Neutrophil (primary cell): ENCODE results near the gene MC2R.

Experiments
- H3K27ac ChIP-seq: fragments of 200-600 bp; sonication (generic); 2 replicates; pipeline ENCODE4 v1.5.1; 2016; ENCODE audit warnings: mild to moderate bottlenecking, moderate library complexity
- H3K27me3 ChIP-seq: fragments of 200-600 bp; sonication (generic); 2 replicates; pipeline ENCODE4 v1.6.0; 2016; ENCODE audit warnings: mild to moderate bottlenecking
- H3K36me3 ChIP-seq: fragments of 200-600 bp; sonication (generic); 2 replicates; pipeline ENCODE4 v1.5.1; 2017
- H3K4me1 ChIP-seq, 2 experiments: fragments of 200-600 bp in 1 of 2; sonication (generic) in 1 of 2; 1 replicate in 1 of 2; 2 replicates in 1 of 2; pipeline versions ENCODE4 v1.5.1 to v1.6.1; 2013 to 2016; ENCODE audit warnings: low read depth in 1 of 2, low read length in 1 of 2, mild to moderate bottlenecking in 1 of 2, moderate library complexity in 1 of 2; ENCODE audit not compliant: control insufficient read depth in 1 of 2, insufficient read depth in 1 of 2
- H3K4me3 ChIP-seq, 2 experiments: fragments of 200-600 bp in 1 of 2; sonication (generic) in 1 of 2; 1 replicate in 1 of 2; 2 replicates in 1 of 2; pipeline ENCODE4 v1.5.1; 2013 to 2016; ENCODE audit warnings: low read depth in 1 of 2, low read length in 1 of 2, mild to moderate bottlenecking in 1 of 2, moderate library complexity in 1 of 2
- H3K9me3 ChIP-seq: fragments of 200-600 bp; sonication (generic); 2 replicates; pipeline ENCODE4 v1.5.1; 2016
- CTCF ChIP-seq: fragments of 200-600 bp; sonication (generic); IDR thresholded peaks from 2 replicates; pipeline ENCODE4 v1.5.1; 2016; ENCODE audit warnings: antibody characterized with exemption

MC2R gene

DNA sequence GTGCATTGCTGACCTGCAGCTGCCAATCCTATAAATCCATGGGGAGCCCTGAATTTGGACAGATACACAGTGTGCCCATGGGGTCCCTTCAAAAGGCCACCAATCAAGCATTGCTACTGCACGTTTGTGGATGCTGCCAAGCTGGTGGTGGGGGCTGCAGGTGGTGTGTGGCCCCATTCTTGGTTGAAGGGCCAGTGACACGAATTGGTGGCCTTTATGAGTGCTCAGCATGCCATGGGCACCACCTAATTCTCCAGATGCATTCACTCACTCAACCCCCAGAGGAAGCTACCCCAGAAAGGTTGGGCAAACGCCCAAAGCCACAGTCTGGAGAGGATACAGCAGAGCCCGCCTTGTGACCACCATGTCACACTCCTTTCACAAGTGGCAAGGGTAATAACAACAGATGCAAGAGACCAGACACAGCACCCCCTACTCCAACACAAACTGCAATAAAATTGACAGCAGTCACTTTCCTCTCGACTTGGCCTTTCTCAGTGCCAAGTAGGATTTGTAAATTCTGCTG lies 27.1 kb downstream of the MC2R start:
- no peaks in the 10 kb centered on the region for H3K9me3 ChIP-seq
- no peak for TF ChIP-seq CTCF

GRCh38 chr18:13885009-13885408 lies 30.3 kb downstream of the MC2R start:
- H3K27ac ChIP-seq = no peak overlapping the region
- TF ChIP-seq CTCF = no peak
- H3K27me3 ChIP-seq = no peaks in the 10 kb centered on the region
- H3K4me3 ChIP-seq = no peak overlapping the region
- no peaks in the 10 kb centered on the region for H3K36me3 ChIP-seq
- H3K9me3 ChIP-seq = no peaks in the 10 kb centered on the region
- no peaks in the 10 kb centered on the region for H3K4me1 ChIP-seq

More for the DNA sequence above, 27.1 kb downstream of the MC2R start:
- Histone ChIP-seq H3K4me3 (no peak overlapping the region), H3K27me3 (no peaks in the 10 kb centered on the region), H3K36me3 (no peaks in the 10 kb centered on the region), H3K4me1 (no peaks in the 10 kb centered on the region), H3K27ac (no peak overlapping the region)

GRCh38 chr18:13879937-13880336 lies 35.4 kb downstream of the MC2R start:
- no peak for TF ChIP-seq CTCF
- Histone ChIP-seq H3K27ac (no peak overlapping the region), H3K4me3 (no peak overlapping the region), H3K4me1 (no peaks in the 10 kb centered on the region), H3K27me3 (no peaks in the 10 kb centered on the region), H3K9me3 (no peaks in the 10 kb centered on the region), H3K36me3 (no peaks in the 10 kb centered on the region)

DNA sequence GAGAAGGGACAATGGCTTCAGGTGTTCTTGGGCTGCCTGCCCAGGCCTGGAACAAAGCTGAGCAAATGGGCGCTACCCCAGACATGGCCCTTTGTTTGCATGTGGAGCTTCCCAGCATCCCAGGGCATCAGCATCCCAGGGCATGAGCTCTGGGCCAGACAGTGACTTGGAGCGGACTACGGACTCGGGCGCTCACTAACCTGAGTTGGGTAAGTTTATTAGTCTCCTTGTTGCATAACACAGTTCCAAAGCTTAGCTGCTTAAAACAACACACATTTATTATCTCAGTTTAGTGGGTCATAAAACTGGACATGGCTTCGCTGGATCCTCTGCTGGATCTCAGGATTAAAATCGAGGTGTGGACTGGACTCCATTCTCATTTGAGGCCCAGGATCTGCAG lies 35.8 kb downstream of the MC2R start:
- Histone ChIP-seq H3K4me3 (no peak overlapping the region), H3K36me3 (no peaks in the 10 kb centered on the region), H3K27ac (no peak overlapping the region), H3K4me1 (no peaks in the 10 kb centered on the region), H3K27me3 (no peaks in the 10 kb centered on the region), H3K9me3 (no peaks in the 10 kb centered on the region)
- no peak for TF ChIP-seq CTCF

DNA sequence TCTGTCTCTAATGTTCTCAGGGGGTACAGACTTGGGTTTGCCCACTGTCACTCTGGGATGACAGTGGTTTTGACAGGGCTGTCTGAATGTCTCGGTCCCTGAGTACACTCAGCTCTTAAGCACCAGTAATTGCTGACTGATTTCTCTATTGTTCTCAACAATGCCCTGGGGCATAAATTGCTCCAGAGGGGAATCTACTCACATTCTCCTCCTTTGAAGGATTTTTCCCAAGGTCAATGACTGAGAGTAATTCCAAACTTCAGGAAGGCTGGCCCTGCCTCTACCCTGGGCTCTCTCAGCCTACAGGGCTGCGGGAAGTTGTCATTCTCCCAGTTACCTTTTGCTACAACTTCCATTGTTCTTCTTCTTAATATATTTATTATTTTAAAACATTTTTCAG lies 36.5 kb downstream of the MC2R start:
- no peaks in the 10 kb centered on the region for H3K9me3 ChIP-seq
- H3K36me3 ChIP-seq = no peaks in the 10 kb centered on the region
- no peaks in the 10 kb centered on the region for H3K27me3 ChIP-seq
- no peak overlapping the region for H3K4me3 ChIP-seq
- H3K4me1 ChIP-seq = no peaks in the 10 kb centered on the region
- H3K27ac ChIP-seq = no peak overlapping the region
- TF ChIP-seq CTCF = no peak

DNA sequence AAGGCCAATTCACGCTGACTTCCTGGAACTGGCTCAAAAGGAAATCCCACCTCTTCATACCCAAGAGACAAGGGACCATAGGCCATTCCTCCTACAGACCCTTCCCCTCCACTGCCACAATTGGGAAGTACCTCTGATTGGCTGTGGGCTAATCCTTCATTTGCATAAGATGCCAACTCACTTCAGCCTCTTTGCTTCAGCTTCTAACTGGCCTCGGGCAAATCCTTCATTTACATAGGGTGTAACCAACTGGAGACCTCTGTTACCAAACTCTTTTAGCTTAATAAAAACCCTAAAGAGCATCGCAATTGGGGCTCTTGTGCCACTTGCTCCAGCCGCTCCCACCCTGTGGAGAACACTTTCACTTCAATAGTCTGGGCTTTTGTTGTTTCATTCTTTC lies 38.2 kb downstream of the MC2R start:
- Histone ChIP-seq H3K9me3 (no peaks in the 10 kb centered on the region), H3K36me3 (no peaks in the 10 kb centered on the region)

More for the DNA sequence above, 38.2 kb downstream of the MC2R start:
- no peaks in the 10 kb centered on the region for H3K27me3 ChIP-seq
- H3K27ac ChIP-seq = no peak overlapping the region
- TF ChIP-seq CTCF = no peak
- no peak overlapping the region for H3K4me3 ChIP-seq
- H3K4me1 ChIP-seq = no peaks in the 10 kb centered on the region
